Lung (tissue), 12 donors: Measurements from ENCODE around the gene HOXD9. TPM values are rescaled to one million over a fixed set of nuclear protein-coding genes. Genes with fewer than 3 reads are reported as not detected.

ENCODE experiments used
- ATAC-seq: fragments of 200-7000 bp; cut with Tn5 transposase; one replicate; pipeline ENCODE4 v1.9.1; 2020; ENCODE audit warnings: moderate number of reproducible peaks; ENCODE audit not compliant: insufficient read depth, low FRiP score
- DNase-seq, 3 donors: peaks; one replicate each; pipeline ENCODE4 v3.0.0-alpha.2; 2013 to 2017
- H3K27ac ChIP-seq, 2 donors: one replicate each; pipeline ENCODE4 v1.5.1; 2013; ENCODE audit warnings: mild to moderate bottlenecking in 2 of 2, moderate library complexity in 2 of 2, control low read depth in 1 of 2, inconsistent platforms in 1 of 2, low read depth in 1 of 2, low read length in 1 of 2
- H3K27me3 ChIP-seq, 3 donors: one replicate each; pipeline ENCODE4 v1.5.1; 2013; ENCODE audit warnings: low read length in 2 of 3; ENCODE audit not compliant: control insufficient read depth in 3 of 3, insufficient read depth in 3 of 3
- H3K36me3 ChIP-seq, 4 donors: one replicate each; pipeline ENCODE4 v1.5.1; 2013; ENCODE audit warnings: low read length in 4 of 4, mild to moderate bottlenecking in 1 of 4, moderate library complexity in 1 of 4; ENCODE audit not compliant: control insufficient read depth in 4 of 4, insufficient read depth in 4 of 4
- H3K4me1 ChIP-seq, 5 donors: one replicate each; pipeline ENCODE4 v1.5.1; 2013; ENCODE audit warnings: low read length in 5 of 5, mild to moderate bottlenecking in 2 of 5, moderate library complexity in 1 of 5; ENCODE audit not compliant: control insufficient read depth in 5 of 5, insufficient read depth in 5 of 5
- H3K4me3 ChIP-seq: one replicate; pipeline ENCODE4 v1.5.1; 2013; ENCODE audit warnings: mild to moderate bottlenecking, control low read depth, moderate library complexity
- H3K9ac ChIP-seq, 2 donors: one replicate each; pipeline ENCODE4 v1.5.1; 2013; ENCODE audit warnings: low read length in 2 of 2, control low read depth in 1 of 2; ENCODE audit not compliant: insufficient read depth in 1 of 2
- H3K9me3 ChIP-seq, 4 donors: one replicate each; pipeline ENCODE4 v1.5.1; 2013; ENCODE audit warnings: low read length in 3 of 4, mild to moderate bottlenecking in 1 of 4, moderate library complexity in 1 of 4; ENCODE audit not compliant: control insufficient read depth in 4 of 4, insufficient read depth in 3 of 4
- CTCF ChIP-seq: IDR thresholded peaks from 2 replicates; pipeline ENCODE4 v1.5.1; 2012; ENCODE audit warnings: mild to moderate bottlenecking; ENCODE audit errors: control extremely low read depth, extremely low read depth
- WGBS, 2 donors: extraction: QIAGEN DNeasy Blood & Tissue Kit; methylation state at CpG; one replicate each; pipeline ENCODE4 v1.1.7; 2013; 5-methylcytosine and 5-hydroxymethylcytosine counted together
- polyA plus RNA-seq, 2 donors: library from polyadenylated mRNA; stranded (reverse); fragments of 200-250 nt; gene quantifications; one replicate each; pipeline ENCODE4 v1.2.1, GENCODE V29; 2013
- total RNA-seq, 2 donors: library from RNA; depleted of rRNA in 1 of 2; stranded (reverse); fragments of >200 nt in 1 of 2; gene quantifications; one replicate each; pipeline ENCODE4 v1.2.1, GENCODE V29; 2014 to 2021
- donor health status: control.
- donor health status: control.
- donor health status: Bipolar disorder and iron deficiency.
- donor health status: healthy.
- donor health status: DM: yes; HTN: yes; CAD: no.

The HOXD9 gene
- total and polyA plus RNA-seq, 4 donors: 0.29 to 0.80 (median 0.51) TPM

DNA sequence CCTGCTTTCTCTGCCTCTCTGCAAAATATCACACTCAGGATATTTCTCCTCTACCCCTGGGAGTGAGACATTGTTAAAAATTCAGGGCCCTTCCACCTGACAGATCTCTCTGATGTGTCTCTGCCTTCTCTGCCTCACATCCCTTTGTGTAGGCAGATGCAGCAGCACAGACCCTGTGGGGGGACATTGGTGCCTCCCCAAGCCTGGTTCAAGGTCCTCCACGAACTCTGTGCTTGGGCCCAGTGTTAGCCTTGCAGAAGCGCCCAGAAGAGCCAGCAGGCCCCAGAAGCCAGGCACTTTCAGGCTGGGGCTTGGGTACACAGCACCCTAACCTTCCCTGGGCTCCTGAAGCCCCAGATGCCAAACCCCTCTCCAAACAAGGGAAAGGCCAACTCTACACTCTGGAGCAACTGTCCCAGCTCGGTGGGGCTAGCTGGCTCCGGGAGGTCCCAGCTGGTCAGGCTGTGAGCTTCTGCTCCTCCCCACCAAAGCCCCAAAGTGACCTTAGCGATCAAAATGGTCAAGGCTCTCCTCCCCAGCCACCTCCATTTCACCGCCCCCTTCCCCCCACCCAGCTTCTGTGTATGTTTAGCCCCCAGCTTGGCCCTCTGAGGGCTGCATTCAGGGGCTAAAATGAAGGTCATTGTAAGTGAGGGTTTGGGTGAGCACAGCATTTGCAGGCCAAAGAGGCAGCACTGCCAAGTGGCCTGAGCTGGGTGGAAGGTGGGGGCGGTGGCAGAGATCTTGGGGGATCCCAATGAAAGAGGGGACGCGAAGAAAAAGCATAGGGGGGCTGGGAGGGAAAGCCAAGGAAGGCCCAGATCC, 2.6 kb downstream of the HOXD9 start:
- no peak overlapping the region for H3K9ac ChIP-seq
- peaks cover 21 to 82% (median 81%) of the 10 kb centered on the region in 3 donors for H3K27me3 ChIP-seq
- no peaks in the 10 kb centered on the region for H3K36me3 ChIP-seq
- H3K27ac ChIP-seq: no peak overlapping the region
- TF ChIP-seq CTCF: no peak
- ATAC-seq: no peak
- H3K4me1 ChIP-seq: peaks cover 0 to 17% (median 8%) of the 10 kb centered on the region in 5 donors
- peaks cover 0 to 7% (median 0%) of the 10 kb centered on the region in 4 donors for H3K9me3 ChIP-seq
- H3K4me3 ChIP-seq: no peak overlapping the region
- no peak for DNase-seq
- 27 to 31% methylated on average over 9 of the region's 9 CpGs for WGBS, 2 donors

DNA sequence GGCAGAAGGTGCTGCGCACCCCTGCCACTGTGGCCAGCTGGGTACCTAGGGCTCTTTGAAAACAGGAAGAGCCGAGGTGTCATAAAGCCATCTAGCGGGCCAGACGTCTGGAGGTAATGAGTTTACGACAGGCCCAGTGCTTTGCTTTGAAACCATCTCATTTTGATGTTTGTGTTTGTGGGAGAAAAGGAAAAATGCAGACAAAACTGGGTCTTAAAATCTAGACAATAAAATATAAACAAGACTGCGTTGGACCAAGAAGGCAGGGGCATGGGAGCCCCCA, 3.2 kb downstream of the HOXD9 start:
- WGBS, 2 donors: 13 to 19% methylated on average over 6 of the region's 6 CpGs
- DNase-seq (no peak), ATAC-seq (no peak)
- peaks cover 23 to 79% (median 77%) of the 10 kb centered on the region in 3 donors for H3K27me3 ChIP-seq
- H3K4me1 ChIP-seq: peaks cover 0 to 19% (median 8%) of the 10 kb centered on the region in 5 donors
- peaks cover 0 to 7% (median 0%) of the 10 kb centered on the region in 4 donors for H3K9me3 ChIP-seq
- no peak overlapping the region for H3K4me3 ChIP-seq
- no peak overlapping the region for H3K27ac ChIP-seq
- H3K36me3 ChIP-seq: no peaks in the 10 kb centered on the region
- TF ChIP-seq CTCF: no peak
- H3K9ac ChIP-seq: no peak overlapping the region

DNA sequence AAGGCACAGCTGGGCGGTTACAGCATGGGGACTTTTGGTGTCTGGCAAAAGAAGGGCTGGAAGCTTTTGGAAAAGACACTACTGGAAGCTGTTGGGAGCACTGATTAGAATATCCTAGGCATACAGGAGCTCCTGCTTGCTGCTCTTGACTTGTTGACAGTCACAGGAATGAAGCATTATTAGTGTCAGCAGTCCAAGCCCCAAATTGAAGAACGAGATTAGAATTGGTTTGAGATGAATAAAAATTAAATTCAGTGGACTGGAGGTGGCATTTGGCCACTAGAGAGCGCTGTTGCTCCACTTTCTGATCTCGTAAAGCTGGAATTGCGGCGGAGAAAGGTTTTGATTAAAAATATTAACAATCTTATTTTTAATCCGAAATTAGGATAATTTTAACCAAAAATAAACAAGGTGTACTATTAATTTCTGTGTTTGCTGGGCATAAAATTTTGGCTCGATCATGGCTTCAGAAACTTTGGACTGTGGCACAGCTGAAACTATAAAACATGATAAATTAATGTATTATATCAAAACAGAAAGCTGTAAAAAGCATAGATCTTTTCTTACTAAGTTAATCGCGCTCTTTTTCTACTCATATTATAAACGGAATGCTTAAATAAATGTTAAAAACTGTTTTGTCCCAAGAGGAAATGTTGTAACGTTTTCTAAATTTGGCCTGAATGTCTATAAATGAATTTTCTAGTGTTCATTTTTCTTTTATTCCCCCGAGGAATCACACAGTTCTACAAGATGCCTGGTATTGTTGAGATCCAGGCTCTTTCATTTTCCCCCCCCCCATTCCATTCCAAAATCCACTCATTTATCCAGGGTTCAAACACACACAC, 4.6 kb downstream of the HOXD9 start:
- Histone ChIP-seq H3K4me3 (no peak overlapping the region), H3K4me1 (peaks cover 0 to 17% (median 8%) of the 10 kb centered on the region in 5 donors), H3K9ac (no peak overlapping the region), H3K27me3 (peaks cover 23 to 82% (median 79%) of the 10 kb centered on the region in 3 donors), H3K36me3 (no peaks in the 10 kb centered on the region), H3K27ac (no peak overlapping the region), H3K9me3 (peaks cover 0 to 7% (median 0%) of the 10 kb centered on the region in 4 donors)
- ATAC-seq (no peak), DNase-seq (peak; percentile 74 to 85 (median 85))
- WGBS, 2 donors: 4% methylated on average over 13 of the region's 13 CpGs
- TF ChIP-seq CTCF: peak; percentile 78
